ENCODE results near the gene USP11. TPM values are rescaled to one million over a fixed set of nuclear protein-coding genes. Genes with fewer than 3 reads are reported as not detected.

The USP11 gene
- total RNA-seq, 1 experiment from 2014 or later = 122 TPM

- ChIA-PET CTCF (no interaction called here), POLR2A (ENCODE audit: low non-redundant PET) (no interaction called here)
- H3K9me3 ChIP-seq (ENCODE audit: low read depth, low read length, poor library complexity, severe bottlenecking) = no peaks in the 10 kb centered on the region
- no peaks in the 10 kb centered on the region for H3K27me3 ChIP-seq (replicated peaks; ENCODE audit: insufficient read depth, low read depth, low read length, poor library complexity)
- BruUV-seq (replicated peaks) = TSS peak; percentile 6
- intact Hi-C loops (cut with micrococcal nuclease; ENCODE audit: unreplicated experiment) = no loop called here
- no peak overlapping the region for H3K4me3 ChIP-seq (ENCODE audit: low read depth, low read length, poor library complexity, severe bottlenecking)
- H3K27ac ChIP-seq (ENCODE audit: low read depth, low read length, poor library complexity, severe bottlenecking) = no peak overlapping the region
- DNase-seq (ENCODE audit: low spot score) = no peak
- H3K4me1 ChIP-seq (ENCODE audit: insufficient read depth, low read length, poor library complexity, severe bottlenecking) = no peaks in the 10 kb centered on the region
- peaks cover 67% of the 10 kb centered on the region for H3K36me3 ChIP-seq (ENCODE audit: insufficient read depth, low read length, poor library complexity, severe bottlenecking)
- no peak for TF ChIP-seq CTCF (conservative IDR thresholded peaks at IDR 0.05; ENCODE audit: low read depth, low read length)
- TF ChIP-seq EZH2 (IDR thresholded peaks at IDR 0.05; ENCODE audit: borderline replicate concordance, low read depth, low read length, poor library complexity, severe bottlenecking) = no peak
Observed at GRCh38 chrX:47226531-47227333, 6.1 kb upstream of the USP11 start.

GRCh38 chrX:47227334-47227583 lies 5.5 kb upstream of the USP11 start:
- TF ChIP-seq EZH2 (IDR thresholded peaks at IDR 0.05; ENCODE audit: borderline replicate concordance, low read depth, low read length, poor library complexity, severe bottlenecking) (no peak), CTCF (conservative IDR thresholded peaks at IDR 0.05; ENCODE audit: low read depth, low read length) (no peak)
- Histone ChIP-seq H3K36me3 (ENCODE audit: insufficient read depth, low read length, poor library complexity, severe bottlenecking) (peaks cover 63% of the 10 kb centered on the region), H3K27me3 (replicated peaks; ENCODE audit: insufficient read depth, low read depth, low read length, poor library complexity) (no peaks in the 10 kb centered on the region), H3K9me3 (ENCODE audit: low read depth, low read length, poor library complexity, severe bottlenecking) (no peaks in the 10 kb centered on the region), H3K4me3 (ENCODE audit: low read depth, low read length, poor library complexity, severe bottlenecking) (no peak overlapping the region), H3K27ac (ENCODE audit: low read depth, low read length, poor library complexity, severe bottlenecking) (no peak overlapping the region), H3K4me1 (ENCODE audit: insufficient read depth, low read length, poor library complexity, severe bottlenecking) (no peaks in the 10 kb centered on the region)
- no TSS peak for BruUV-seq (replicated peaks)
- no peak for DNase-seq (ENCODE audit: low spot score)
- CTCF ChIA-PET = no interaction called here
- intact Hi-C loops (cut with micrococcal nuclease; ENCODE audit: unreplicated experiment) = no loop called here
- POLR2A ChIA-PET (ENCODE audit: low non-redundant PET) = no interaction called here

- no peak for DNase-seq (ENCODE audit: low spot score)
- Histone ChIP-seq H3K4me3 (ENCODE audit: low read depth, low read length, poor library complexity, severe bottlenecking) (no peak overlapping the region), H3K27me3 (replicated peaks; ENCODE audit: insufficient read depth, low read depth, low read length, poor library complexity) (no peaks in the 10 kb centered on the region), H3K4me1 (ENCODE audit: insufficient read depth, low read length, poor library complexity, severe bottlenecking) (no peaks in the 10 kb centered on the region), H3K27ac (ENCODE audit: low read depth, low read length, poor library complexity, severe bottlenecking) (no peak overlapping the region), H3K36me3 (ENCODE audit: insufficient read depth, low read length, poor library complexity, severe bottlenecking) (peaks cover 56% of the 10 kb centered on the region), H3K9me3 (ENCODE audit: low read depth, low read length, poor library complexity, severe bottlenecking) (no peaks in the 10 kb centered on the region)
- ChIA-PET CTCF (no interaction called here), POLR2A (ENCODE audit: low non-redundant PET) (interaction anchor here (0.6 kb wide), 1 partner anchor 84 kb away, joined by 3 read pairs; the partner anchor contains the start of gene RBM10)
- TF ChIP-seq EZH2 (IDR thresholded peaks at IDR 0.05; ENCODE audit: borderline replicate concordance, low read depth, low read length, poor library complexity, severe bottlenecking) (no peak), CTCF (conservative IDR thresholded peaks at IDR 0.05; ENCODE audit: low read depth, low read length) (no peak)
- intact Hi-C loops (cut with micrococcal nuclease; ENCODE audit: unreplicated experiment) = no loop called here
- BruUV-seq (replicated peaks) = no TSS peak
Observed at GRCh38 chrX:47228550-47229270, 4.1 kb upstream of the USP11 start.

All from A673 (cell line).